ENCODE data around the gene DHRS1.

GRCh38 chr14:24315243-24315806 lies 15.7 kb upstream of the DHRS1 start:
- TF ChIP-seq CTCF (IDR thresholded peaks at IDR 0.05) (no peak), EP300 (IDR thresholded peaks at IDR 0.05) (no peak), POLR2A (IDR thresholded peaks at IDR 0.05) (no peak)
